HCT116 (cell line): Measurements from ENCODE around the gene ZNF512. TPM values are rescaled to one million over a fixed set of nuclear protein-coding genes. Genes with fewer than 3 reads are reported as not detected.

Source experiments
- ATAC-seq: fragments of 200-7000 bp; cut with Tn5 transposase; 2 replicates; pipeline ENCODE4 v1.9.1; 2020; ENCODE audit warnings: mild to moderate bottlenecking, moderate library complexity
- BruUV-seq: library from RNA; stranded (reverse); fragments of 400-500 nt; replicated peaks from 2 replicates; lab custom pipeline; 2021; lab: Mats Ljungman, UMichigan
- CTCF ChIA-PET: fragments of 300-600 bp; sonication (Branson Sonifier 250); formaldehyde crosslinking; loops from one replicate; lab custom pipeline; 2021; ENCODE audit warnings: antibody characterized with exemption; lab: Charles Lee
- POLR2A ChIA-PET: fragments of 300-600, 350-600 bp; sonication (Branson Sonifier 250); formaldehyde crosslinking; loops from one replicate; lab custom pipeline; 2021; ENCODE audit warnings: antibody characterized with exemption; lab: Charles Lee
- RAD21 ChIA-PET, 2 experiments: fragments of 300-600 bp; sonication (Branson Sonifier 250); formaldehyde crosslinking; loops; one replicate each; lab custom pipeline; 2023; ENCODE audit warnings: low total read pairs in 2 of 2; ENCODE audit not compliant: uncharacterized antibody in 2 of 2, unreplicated experiment in 2 of 2, low non-redundant PET in 1 of 2; lab: Charles Lee
- DNase-seq: peaks from one replicate; pipeline ENCODE4 v3.0.0-alpha.2; 2010; ENCODE audit warnings: low read depth, low spot score
- H2AFZ ChIP-seq: fragments of 200-600 bp; shearing (Covaris generic), sonication (generic); 2 replicates; pipeline ENCODE4 v1.6.1; 2017; ENCODE audit warnings: low read depth, mixed run types, mixed read lengths, antibody characterized with exemption, low read length; ENCODE audit not compliant: poor library complexity, severe bottlenecking
- H3K27ac ChIP-seq: 2 replicates; pipeline ENCODE4 v1.5.1; 2012; ENCODE audit warnings: low read depth, low read length
- H3K27me3 ChIP-seq: fragments of 200-600 bp; sonication (generic); 2 replicates; pipeline ENCODE4 v1.6.1; 2016; ENCODE audit warnings: mixed run types, low read length, mixed read lengths; ENCODE audit not compliant: insufficient read depth
- H3K36me3 ChIP-seq, 2 experiments: fragments of 200-500 bp in 1 of 2; fragments of 200-600 bp in 1 of 2; sonication (Bioruptor generic) in 1 of 2; sonication (generic) in 1 of 2; 2 replicates each; pipeline versions ENCODE4 v1.5.1 to v1.6.1; 2014 to 2016; ENCODE audit warnings: low read length in 2 of 2, inconsistent platforms in 1 of 2, mixed read lengths in 1 of 2, mixed run types in 1 of 2; ENCODE audit not compliant: insufficient read depth in 2 of 2, control insufficient read depth in 1 of 2
- H3K4me1 ChIP-seq, 2 experiments: fragments of 200-600 bp in 1 of 2; sonication (generic) in 1 of 2; 2 replicates each; pipeline versions ENCODE4 v1.5.1 to v1.6.1; 2012 to 2017; ENCODE audit warnings: low read length in 2 of 2, inconsistent platforms in 1 of 2, mild to moderate bottlenecking in 1 of 2, mixed read lengths in 1 of 2, mixed run types in 1 of 2, moderate library complexity in 1 of 2; ENCODE audit not compliant: insufficient read depth in 2 of 2, control insufficient read depth in 1 of 2
- H3K4me2 ChIP-seq: fragments of 200-600 bp; sonication (generic); 2 replicates; pipeline ENCODE4 v1.6.1; 2017; ENCODE audit warnings: mixed run types, low read length, mixed read lengths
- H3K4me3 ChIP-seq, 2 experiments: fragments of 200-600 bp in 1 of 2; sonication (generic) in 1 of 2; replicated peaks in 1 of 2; 2 replicates each; pipeline ENCODE4 v1.5.1; 2011 to 2016; ENCODE audit warnings: low read length in 2 of 2, control low read depth in 1 of 2, low read depth in 1 of 2, mild to moderate bottlenecking in 1 of 2, mixed read lengths in 1 of 2, mixed run types in 1 of 2
- H3K79me2 ChIP-seq: fragments of 200-600 bp; sonication (generic); 2 replicates; pipeline ENCODE4 v1.6.1; 2017; ENCODE audit warnings: mild to moderate bottlenecking, mixed run types, low read length, moderate library complexity, mixed read lengths; ENCODE audit not compliant: insufficient read depth
- H3K9ac ChIP-seq: fragments of 200-600 bp; sonication (generic); 2 replicates; pipeline ENCODE4 v1.6.1; 2016; ENCODE audit warnings: low read length, mixed read lengths
- H3K9me2 ChIP-seq: fragments of 200-600 bp; sonication (generic), shearing (Covaris generic); 2 replicates; pipeline ENCODE4 v1.6.1; 2017; ENCODE audit warnings: mixed run types, mild to moderate bottlenecking, moderate library complexity; ENCODE audit not compliant: insufficient read depth
- H3K9me3 ChIP-seq, 2 experiments: fragments of 200-500 bp in 1 of 2; fragments of 200-600 bp in 1 of 2; sonication (Bioruptor generic) in 1 of 2; sonication (generic) in 1 of 2; 2 replicates each; pipeline ENCODE4 v1.6.1; 2014 to 2017; ENCODE audit warnings: low read length in 2 of 2, mixed read lengths in 2 of 2, inconsistent platforms in 1 of 2, low read depth in 1 of 2, mild to moderate bottlenecking in 1 of 2, mixed run types in 1 of 2, moderate library complexity in 1 of 2; ENCODE audit not compliant: control insufficient read depth in 1 of 2, insufficient read depth in 1 of 2
- H4K20me1 ChIP-seq: fragments of 200-600 bp; sonication (generic), shearing (Covaris generic); 2 replicates; pipeline ENCODE4 v1.6.1; 2017; ENCODE audit warnings: mixed run types, mild to moderate bottlenecking, moderate library complexity; ENCODE audit not compliant: insufficient read depth
- CBX3 ChIP-seq: IDR thresholded peaks from 2 replicates; pipeline ENCODE4 v1.6.1; 2012; ENCODE audit warnings: low read depth
- CEBPB ChIP-seq: IDR thresholded peaks from 2 replicates; pipeline ENCODE4 v1.6.1; 2012; ENCODE audit warnings: low read depth
- EGR1 ChIP-seq: IDR thresholded peaks from 2 replicates; pipeline ENCODE4 v1.6.1; 2012; ENCODE audit warnings: low read depth
- ELF1 ChIP-seq: IDR thresholded peaks from 2 replicates; pipeline ENCODE4 v1.6.1; 2012; ENCODE audit warnings: low read depth, borderline replicate concordance
- FOSL1 ChIP-seq: IDR thresholded peaks from 2 replicates; pipeline ENCODE4 v1.6.1; 2012; ENCODE audit warnings: low read depth
- JUND ChIP-seq: IDR thresholded peaks from 2 replicates; pipeline ENCODE4 v1.6.1; 2012
- POLR2A ChIP-seq: IDR thresholded peaks from 2 replicates; pipeline ENCODE4 v1.7.0; 2011; ENCODE audit warnings: borderline replicate concordance; ENCODE audit not compliant: insufficient read depth, insufficient read length; ENCODE audit errors: extremely low read depth
- POLR2AphosphoS5 ChIP-seq: IDR thresholded peaks from 2 replicates; pipeline ENCODE4 v1.6.1; 2011; ENCODE audit warnings: mild to moderate bottlenecking, low read depth, low read length, moderate library complexity
- SP1 ChIP-seq: IDR thresholded peaks from 2 replicates; pipeline ENCODE4 v1.6.1; 2012; ENCODE audit warnings: low read depth
- SRF ChIP-seq: IDR thresholded peaks from 2 replicates; pipeline ENCODE4 v1.6.1; 2012; ENCODE audit warnings: low read depth
- TCF7L2 ChIP-seq: IDR thresholded peaks from 2 replicates; pipeline ENCODE4 v1.7.0; 2011; ENCODE audit warnings: borderline replicate concordance, inconsistent platforms; ENCODE audit not compliant: insufficient read depth, insufficient read length; ENCODE audit errors: extremely low read depth
- ZFX ChIP-seq: fragments of 450-650 bp; IDR thresholded peaks from 2 replicates; pipeline ENCODE4 v1.6.1; 2017
- intact Hi-C: fragments of 100-400 bp; cut with micrococcal nuclease; formaldehyde crosslinking; loops from 2 replicates; pipeline ENCODE4 v1.10.0; 2022
- total RNA-seq: library from RNA; stranded (reverse); gene quantifications from one replicate; pipeline ENCODE4 v1.2.1, GENCODE V29; 2021; ENCODE audit not compliant: unreplicated experiment
- TF ChIP-seq, protein P1 (sequence below): IDR thresholded peaks from 2 replicates; pipeline ENCODE4 v1.6.1; 2012
- TF ChIP-seq, protein P2 (sequence below): IDR thresholded peaks from 2 replicates; pipeline ENCODE4 v1.6.1; 2012
- TF ChIP-seq, protein P3 (sequence below), 3 experiments: fragments of 200-600 bp in 1 of 3; sonication (generic) in 1 of 3; IDR thresholded peaks in 2 of 3; conservative IDR thresholded peaks in 1 of 3; 2 replicates each; pipeline ENCODE4 v1.5.1; 2012 to 2017; ENCODE audit warnings: low read depth in 2 of 3, low read length in 2 of 3, antibody characterized with exemption in 1 of 3, borderline replicate concordance in 1 of 3, control low read depth in 1 of 3, mild to moderate bottlenecking in 1 of 3, mixed read lengths in 1 of 3, mixed run types in 1 of 3, moderate library complexity in 1 of 3; ENCODE audit not compliant: insufficient read depth in 1 of 3
- TF ChIP-seq, protein P4 (sequence below): IDR thresholded peaks from 2 replicates; pipeline ENCODE4 v1.6.1; 2011; ENCODE audit warnings: mild to moderate bottlenecking, low read length, moderate library complexity; ENCODE audit not compliant: insufficient replicate concordance; ENCODE audit errors: extremely low read depth

Gene ZNF512
- total RNA-seq, 1 experiment from 2014 or later: 33.0 TPM

DNA sequence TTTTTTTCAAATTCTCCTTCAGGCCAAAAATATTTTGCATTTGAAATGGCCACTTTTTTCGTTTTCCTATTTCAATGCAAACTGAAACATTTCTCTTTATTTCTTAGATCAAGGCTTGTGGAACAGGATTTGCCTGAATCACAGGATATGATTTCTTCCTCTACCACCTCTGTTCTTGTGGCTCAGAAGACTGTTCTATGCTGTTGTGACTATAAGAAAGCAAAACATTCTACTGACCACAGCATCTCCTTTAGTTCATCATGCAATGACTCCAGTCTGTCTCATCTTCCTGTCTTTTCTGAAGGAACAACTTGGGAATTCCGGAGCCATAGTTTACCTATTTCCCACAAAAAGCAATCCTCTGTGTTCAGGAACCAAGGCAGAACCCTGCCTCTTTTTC lies 16.2 kb upstream of the ZNF512 start:
- Histone ChIP-seq H3K4me3 (no peak overlapping the region), H3K9me3 (no peaks in the 10 kb centered on the region), H2AFZ (no peak overlapping the region), H3K4me2 (no peak overlapping the region), H3K36me3 (no peaks in the 10 kb centered on the region), H3K4me1 (no peaks in the 10 kb centered on the region), H3K9ac (no peak overlapping the region), H4K20me1 (no peaks in the 10 kb centered on the region), H3K27me3 (peaks cover 14% of the 10 kb centered on the region; the same call in 1 of the 2 replicates), H3K9me2 (no peaks in the 10 kb centered on the region), H3K79me2 (no peaks in the 10 kb centered on the region), H3K27ac (no peak overlapping the region)
- no peak for TF ChIP-seq POLR2AphosphoS5
- TF ChIP-seq SP1: no peak
- TF ChIP-seq EGR1: no peak
- TF ChIP-seq, protein P1, sequence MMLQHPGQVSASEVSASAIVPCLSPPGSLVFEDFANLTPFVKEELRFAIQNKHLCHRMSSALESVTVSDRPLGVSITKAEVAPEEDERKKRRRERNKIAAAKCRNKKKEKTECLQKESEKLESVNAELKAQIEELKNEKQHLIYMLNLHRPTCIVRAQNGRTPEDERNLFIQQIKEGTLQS: no peak
- TF ChIP-seq ELF1: no peak
- no peak for TF ChIP-seq TCF7L2
- TF ChIP-seq JUND: no peak
- TF ChIP-seq, protein P2, sequence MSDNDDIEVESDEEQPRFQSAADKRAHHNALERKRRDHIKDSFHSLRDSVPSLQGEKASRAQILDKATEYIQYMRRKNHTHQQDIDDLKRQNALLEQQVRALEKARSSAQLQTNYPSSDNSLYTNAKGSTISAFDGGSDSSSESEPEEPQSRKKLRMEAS: no peak
- TF ChIP-seq CEBPB: no peak
- no peak for TF ChIP-seq ZFX
- TF ChIP-seq FOSL1: no peak
- RAD21 ChIA-PET: no interaction called here
- CTCF ChIA-PET: no interaction called here
- no TSS peak for BruUV-seq
- no peak for DNase-seq
- POLR2A ChIA-PET: no interaction called here
- no peak for ATAC-seq
- intact Hi-C loops: no loop called here

DNA sequence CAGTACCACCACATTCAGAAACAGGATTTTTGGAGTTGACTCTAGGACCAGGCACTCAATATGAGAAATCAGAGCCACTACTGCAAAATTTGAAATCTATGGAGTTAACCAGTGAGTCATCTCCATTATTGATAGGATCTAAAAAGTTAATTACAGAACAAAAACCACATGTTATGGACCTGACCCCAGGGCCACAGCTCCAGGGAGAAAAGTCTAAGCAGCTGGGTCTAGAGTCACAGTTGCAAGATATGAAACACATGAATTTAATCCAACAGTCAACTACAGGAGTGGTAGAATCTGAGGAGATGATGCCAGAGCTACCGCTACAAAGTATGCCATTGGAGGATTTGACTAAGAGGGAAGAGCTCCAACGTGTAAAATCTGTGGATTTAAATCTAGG lies 13.4 kb upstream of the ZNF512 start:
- Histone ChIP-seq H3K27ac (no peak overlapping the region), H2AFZ (no peak overlapping the region), H3K79me2 (no peaks in the 10 kb centered on the region), H4K20me1 (no peaks in the 10 kb centered on the region), H3K4me3 (no peak overlapping the region), H3K27me3 (peaks cover 14% of the 10 kb centered on the region; the same call in 1 of the 2 replicates), H3K4me2 (no peak overlapping the region), H3K9ac (no peak overlapping the region), H3K9me3 (no peaks in the 10 kb centered on the region), H3K36me3 (no peaks in the 10 kb centered on the region), H3K4me1 (no peaks in the 10 kb centered on the region), H3K9me2 (no peaks in the 10 kb centered on the region)
- intact Hi-C loops: no loop called here
- BruUV-seq: no TSS peak
- POLR2A ChIA-PET: no interaction called here
- ATAC-seq: no peak
- TF ChIP-seq, protein P3, sequence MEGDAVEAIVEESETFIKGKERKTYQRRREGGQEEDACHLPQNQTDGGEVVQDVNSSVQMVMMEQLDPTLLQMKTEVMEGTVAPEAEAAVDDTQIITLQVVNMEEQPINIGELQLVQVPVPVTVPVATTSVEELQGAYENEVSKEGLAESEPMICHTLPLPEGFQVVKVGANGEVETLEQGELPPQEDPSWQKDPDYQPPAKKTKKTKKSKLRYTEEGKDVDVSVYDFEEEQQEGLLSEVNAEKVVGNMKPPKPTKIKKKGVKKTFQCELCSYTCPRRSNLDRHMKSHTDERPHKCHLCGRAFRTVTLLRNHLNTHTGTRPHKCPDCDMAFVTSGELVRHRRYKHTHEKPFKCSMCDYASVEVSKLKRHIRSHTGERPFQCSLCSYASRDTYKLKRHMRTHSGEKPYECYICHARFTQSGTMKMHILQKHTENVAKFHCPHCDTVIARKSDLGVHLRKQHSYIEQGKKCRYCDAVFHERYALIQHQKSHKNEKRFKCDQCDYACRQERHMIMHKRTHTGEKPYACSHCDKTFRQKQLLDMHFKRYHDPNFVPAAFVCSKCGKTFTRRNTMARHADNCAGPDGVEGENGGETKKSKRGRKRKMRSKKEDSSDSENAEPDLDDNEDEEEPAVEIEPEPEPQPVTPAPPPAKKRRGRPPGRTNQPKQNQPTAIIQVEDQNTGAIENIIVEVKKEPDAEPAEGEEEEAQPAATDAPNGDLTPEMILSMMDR (IDR thresholded peaks at IDR 0.05 in 2 of 3, conservative IDR thresholded peaks at IDR 0.05 in 1 of 3; ENCODE audit: borderline replicate concordance in 1 of 3, insufficient read depth in 1 of 3, low read depth in 2 of 3, low read length in 2 of 3): no peak
- TF ChIP-seq CBX3: no peak
- TF ChIP-seq SRF: no peak
- TF ChIP-seq, protein P4, sequence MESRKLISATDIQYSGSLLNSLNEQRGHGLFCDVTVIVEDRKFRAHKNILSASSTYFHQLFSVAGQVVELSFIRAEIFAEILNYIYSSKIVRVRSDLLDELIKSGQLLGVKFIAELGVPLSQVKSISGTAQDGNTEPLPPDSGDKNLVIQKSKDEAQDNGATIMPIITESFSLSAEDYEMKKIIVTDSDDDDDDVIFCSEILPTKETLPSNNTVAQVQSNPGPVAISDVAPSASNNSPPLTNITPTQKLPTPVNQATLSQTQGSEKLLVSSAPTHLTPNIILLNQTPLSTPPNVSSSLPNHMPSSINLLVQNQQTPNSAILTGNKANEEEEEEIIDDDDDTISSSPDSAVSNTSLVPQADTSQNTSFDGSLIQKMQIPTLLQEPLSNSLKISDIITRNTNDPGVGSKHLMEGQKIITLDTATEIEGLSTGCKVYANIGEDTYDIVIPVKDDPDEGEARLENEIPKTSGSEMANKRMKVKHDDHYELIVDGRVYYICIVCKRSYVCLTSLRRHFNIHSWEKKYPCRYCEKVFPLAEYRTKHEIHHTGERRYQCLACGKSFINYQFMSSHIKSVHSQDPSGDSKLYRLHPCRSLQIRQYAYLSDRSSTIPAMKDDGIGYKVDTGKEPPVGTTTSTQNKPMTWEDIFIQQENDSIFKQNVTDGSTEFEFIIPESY: no peak
- no peak for TF ChIP-seq POLR2A
- CTCF ChIA-PET: no interaction called here
- DNase-seq: no peak
- RAD21 ChIA-PET: no interaction called here
